Endodermal cell (in vitro differentiated cells): ENCODE results near the gene KLRF1. TPM values are rescaled to one million over a fixed set of nuclear protein-coding genes. Genes with fewer than 3 reads are reported as not detected.

Experiments
- DNase-seq: peaks from one replicate; pipeline ENCODE4 v3.0.0-alpha.2; 2017
- H3K27ac ChIP-seq: 2 replicates; pipeline ENCODE4 v1.5.1; 2013; ENCODE audit warnings: mild to moderate bottlenecking, low read depth, low read length, moderate library complexity
- H3K27me3 ChIP-seq: 2 replicates; pipeline ENCODE4 v1.6.1; 2013; ENCODE audit warnings: mild to moderate bottlenecking, low read length, moderate library complexity; ENCODE audit not compliant: insufficient read depth, control insufficient read depth, poor library complexity, severe bottlenecking
- H3K36me3 ChIP-seq: 2 replicates; pipeline ENCODE4 v1.7.0; 2013; ENCODE audit warnings: mild to moderate bottlenecking, low read length, moderate library complexity; ENCODE audit not compliant: control insufficient read depth, insufficient read depth
- H3K4me1 ChIP-seq: one replicate; pipeline ENCODE4 v1.7.0; 2013; ENCODE audit warnings: low read length; ENCODE audit not compliant: control insufficient read depth, insufficient read depth
- H3K4me3 ChIP-seq: 2 replicates; pipeline ENCODE4 v1.5.1; 2013; ENCODE audit warnings: mild to moderate bottlenecking, low read length, moderate library complexity
- H3K9ac ChIP-seq: 2 replicates; pipeline ENCODE4 v1.6.1; 2013; ENCODE audit warnings: mild to moderate bottlenecking, low read length, moderate library complexity; ENCODE audit not compliant: poor library complexity, severe bottlenecking; ENCODE audit errors: extremely low read depth
- H3K9me3 ChIP-seq: 2 replicates; pipeline ENCODE4 v1.6.1; 2013; ENCODE audit warnings: mild to moderate bottlenecking, low read length, moderate library complexity; ENCODE audit not compliant: control insufficient read depth
- H3K27ac Mint-ChIP-seq: 2 replicates; pipeline ENCODE4 v1.8.0; 2020; ENCODE audit warnings: mixed read lengths
- H3K27me3 Mint-ChIP-seq: 2 replicates; pipeline ENCODE4 v1.8.0; 2021; ENCODE audit warnings: mild to moderate bottlenecking, mixed read lengths; ENCODE audit not compliant: insufficient read depth
- H3K36me3 Mint-ChIP-seq: 2 replicates; pipeline ENCODE4 v1.8.0; 2020; ENCODE audit warnings: low read depth, mixed read lengths
- H3K4me1 Mint-ChIP-seq: 2 replicates; pipeline ENCODE4 v1.8.0; 2020; ENCODE audit warnings: mixed read lengths
- H3K4me3 Mint-ChIP-seq: 2 replicates; pipeline ENCODE4 v1.8.0; 2020; ENCODE audit warnings: mild to moderate bottlenecking, moderate library complexity, mixed read lengths
- H3K9me3 Mint-ChIP-seq: 2 replicates; pipeline ENCODE4 v1.8.0; 2020; ENCODE audit warnings: mild to moderate bottlenecking, mixed read lengths
- WGBS, 2 experiments: methylation state at CpG; one replicate each; pipeline versions ENCODE4 v1.1.5 to v1.1.7; 2013; ENCODE audit warnings: missing lambda C conversion rate in 2 of 2, mixed read lengths in 1 of 2; ENCODE audit not compliant: insufficient coverage in 1 of 2, insufficient read length in 1 of 2; 5-methylcytosine and 5-hydroxymethylcytosine counted together
- total RNA-seq, 2 donors: library from RNA; stranded (reverse); fragmentation: NEBNext Ultra II Directional in 1 of 2; extraction: Animal tissue kit (Norgen Biotek cat#: 25700) in 1 of 2; gene quantifications; 2 replicates in 1 of 2; 3 replicates in 1 of 2; pipeline ENCODE4 v1.2.1, GENCODE V29; 2021
- TF ChIP-seq, protein P1 (sequence below): fragments of 200-600 bp; sonication (generic); conservative IDR thresholded peaks from 2 replicates; pipeline ENCODE4 v1.5.0; 2021; ENCODE audit warnings: antibody characterized with exemption, mild to moderate bottlenecking

Gene KLRF1
- total RNA-seq, 2 donors from 2014 or later, result not detected

DNA sequence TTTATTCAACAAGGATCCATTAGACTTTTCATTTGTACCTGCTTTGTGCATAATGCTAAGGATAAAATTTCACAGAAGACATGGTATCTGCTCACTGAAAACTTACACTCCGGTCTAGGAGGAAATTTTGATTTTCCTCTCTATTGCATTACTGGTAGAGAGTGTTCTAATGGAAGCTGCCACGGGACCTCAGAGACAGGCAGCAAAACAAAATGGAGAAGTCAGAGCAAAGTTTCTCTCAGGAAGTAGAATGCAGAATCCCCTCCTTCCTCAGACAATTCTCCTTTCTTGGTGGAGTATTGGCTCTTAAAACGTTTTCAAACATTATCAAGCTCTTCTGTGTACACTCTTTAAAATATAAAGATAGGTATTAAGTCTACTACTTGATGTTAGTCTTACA, 29.6 kb downstream of the KLRF1 start:
- no peaks in the 10 kb centered on the region for H3K27me3 ChIP-seq

DNA sequence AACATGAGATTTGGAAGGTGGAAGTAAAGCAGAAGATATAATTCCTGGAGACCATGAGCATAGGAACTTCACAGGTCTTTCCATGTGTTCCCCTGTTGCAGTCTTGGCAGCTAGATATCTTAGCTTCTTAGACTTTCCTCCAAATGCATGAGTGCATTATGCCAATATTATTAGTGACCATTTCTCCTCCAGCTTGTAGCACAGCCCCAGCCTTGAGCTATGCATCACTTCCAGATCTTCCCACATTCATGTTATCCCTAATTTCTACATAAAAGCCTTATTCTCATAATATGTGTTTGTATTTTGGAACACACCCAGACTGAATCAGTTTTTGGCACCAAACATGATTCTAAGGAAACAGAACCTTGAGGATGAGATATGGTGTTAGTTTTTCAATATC, 30.9 kb downstream of the KLRF1 start:
- no peaks in the 10 kb centered on the region for H3K4me1 ChIP-seq
- H3K4me3 Mint-ChIP-seq, result no peak overlapping the region

More for the DNA sequence above, 29.6 kb downstream of the KLRF1 start:
- H3K9me3 Mint-ChIP-seq, result no peaks in the 10 kb centered on the region
- no peak overlapping the region for H3K4me3 Mint-ChIP-seq
- H3K27ac Mint-ChIP-seq, result no peak overlapping the region
- Histone ChIP-seq H3K9me3 (no peaks in the 10 kb centered on the region), H3K4me3 (no peak overlapping the region), H3K36me3 (no peaks in the 10 kb centered on the region), H3K9ac (no peak overlapping the region), H3K27ac (no peak overlapping the region), H3K4me1 (no peaks in the 10 kb centered on the region)
- no peak for DNase-seq
- no peaks in the 10 kb centered on the region for H3K36me3 Mint-ChIP-seq
- H3K4me1 Mint-ChIP-seq, result peaks cover 11% of the 10 kb centered on the region
- TF ChIP-seq, protein P1, sequence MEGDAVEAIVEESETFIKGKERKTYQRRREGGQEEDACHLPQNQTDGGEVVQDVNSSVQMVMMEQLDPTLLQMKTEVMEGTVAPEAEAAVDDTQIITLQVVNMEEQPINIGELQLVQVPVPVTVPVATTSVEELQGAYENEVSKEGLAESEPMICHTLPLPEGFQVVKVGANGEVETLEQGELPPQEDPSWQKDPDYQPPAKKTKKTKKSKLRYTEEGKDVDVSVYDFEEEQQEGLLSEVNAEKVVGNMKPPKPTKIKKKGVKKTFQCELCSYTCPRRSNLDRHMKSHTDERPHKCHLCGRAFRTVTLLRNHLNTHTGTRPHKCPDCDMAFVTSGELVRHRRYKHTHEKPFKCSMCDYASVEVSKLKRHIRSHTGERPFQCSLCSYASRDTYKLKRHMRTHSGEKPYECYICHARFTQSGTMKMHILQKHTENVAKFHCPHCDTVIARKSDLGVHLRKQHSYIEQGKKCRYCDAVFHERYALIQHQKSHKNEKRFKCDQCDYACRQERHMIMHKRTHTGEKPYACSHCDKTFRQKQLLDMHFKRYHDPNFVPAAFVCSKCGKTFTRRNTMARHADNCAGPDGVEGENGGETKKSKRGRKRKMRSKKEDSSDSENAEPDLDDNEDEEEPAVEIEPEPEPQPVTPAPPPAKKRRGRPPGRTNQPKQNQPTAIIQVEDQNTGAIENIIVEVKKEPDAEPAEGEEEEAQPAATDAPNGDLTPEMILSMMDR, result no peak
- H3K27me3 Mint-ChIP-seq, result no peaks in the 10 kb centered on the region
- 91 to 100% methylated on average over 2 of the region's 3 CpGs for WGBS, 2 experiments

DNA sequence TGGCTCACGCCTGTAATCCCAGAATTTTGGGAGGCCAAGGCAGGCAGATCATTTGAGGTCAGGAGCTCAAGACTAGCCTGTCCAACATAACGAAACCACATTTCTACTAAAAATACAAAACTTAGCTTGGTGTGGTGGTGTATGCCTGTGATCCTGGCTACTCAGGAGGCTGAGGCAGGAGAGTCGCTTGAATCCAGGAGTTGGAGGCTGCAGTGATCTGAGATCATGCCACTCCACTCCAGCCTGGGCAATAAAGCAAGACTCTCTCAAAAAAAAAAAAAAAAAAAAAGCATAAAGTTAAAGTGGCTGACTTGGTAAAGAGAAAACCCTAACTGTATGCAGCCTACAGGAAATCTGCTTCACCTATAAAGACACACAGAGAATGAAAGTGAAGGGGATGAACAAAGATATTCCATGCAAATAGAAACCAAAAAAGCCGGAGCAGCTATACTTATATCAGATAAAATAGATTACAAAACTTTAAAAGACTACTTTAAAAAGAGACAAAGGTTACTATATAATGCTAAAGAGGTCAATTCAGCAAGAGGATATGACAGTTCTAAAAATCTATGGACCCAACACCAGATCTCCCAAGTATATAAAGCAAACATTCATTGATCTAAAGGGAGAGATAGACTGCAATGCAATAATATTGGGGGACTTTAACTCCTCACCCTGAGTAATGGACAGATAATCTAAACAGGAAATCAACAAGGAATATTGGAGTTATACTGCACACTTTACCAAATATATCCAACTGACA, 37.8 kb downstream of the KLRF1 start:
- no peaks in the 10 kb centered on the region for H3K36me3 ChIP-seq
- H3K4me3 Mint-ChIP-seq, result no peak overlapping the region
- no peak for DNase-seq
- TF ChIP-seq, protein P1, result no peak
- peaks cover 9% of the 10 kb centered on the region for H3K4me1 Mint-ChIP-seq
- H3K27me3 ChIP-seq, result no peaks in the 10 kb centered on the region
- no peaks in the 10 kb centered on the region for H3K4me1 ChIP-seq
- no peaks in the 10 kb centered on the region for H3K9me3 ChIP-seq
- no peaks in the 10 kb centered on the region for H3K9me3 Mint-ChIP-seq
- no peak overlapping the region for H3K9ac ChIP-seq
- no peaks in the 10 kb centered on the region for H3K36me3 Mint-ChIP-seq
- no peaks in the 10 kb centered on the region for H3K27me3 Mint-ChIP-seq
- H3K4me3 ChIP-seq, result no peak overlapping the region
- no peak overlapping the region for H3K27ac Mint-ChIP-seq
- WGBS, 2 experiments, result 94% methylated on average over 2 of the region's 4 CpGs; no CpG with 5 or more reads in 1 of the 2 experiments
- no peak overlapping the region for H3K27ac ChIP-seq

More for the DNA sequence above, 30.9 kb downstream of the KLRF1 start:
- no peak for DNase-seq
- H3K27ac ChIP-seq, result no peak overlapping the region
- no peak overlapping the region for H3K4me3 ChIP-seq
- H3K36me3 ChIP-seq, result no peaks in the 10 kb centered on the region
- Mint-ChIP-seq H3K27ac (no peak overlapping the region), H3K36me3 (no peaks in the 10 kb centered on the region), H3K27me3 (no peaks in the 10 kb centered on the region), H3K4me1 (peaks cover 2% of the 10 kb centered on the region), H3K9me3 (no peaks in the 10 kb centered on the region)
- no peaks in the 10 kb centered on the region for H3K9me3 ChIP-seq
- no peaks in the 10 kb centered on the region for H3K27me3 ChIP-seq
- TF ChIP-seq, protein P1, result no peak
- no peak overlapping the region for H3K9ac ChIP-seq
